Measurements from ENCODE around the gene ALKBH5. TPM values are rescaled to one million over a fixed set of nuclear protein-coding genes. Genes with fewer than 3 reads are reported as not detected.

Gene ALKBH5
- total and polyA plus RNA-seq, 2 of the 8 experiments (the other 6 are each of a cell fraction or from before 2014, with no cell fraction given): 63.7 to 86.4 TPM

DNA sequence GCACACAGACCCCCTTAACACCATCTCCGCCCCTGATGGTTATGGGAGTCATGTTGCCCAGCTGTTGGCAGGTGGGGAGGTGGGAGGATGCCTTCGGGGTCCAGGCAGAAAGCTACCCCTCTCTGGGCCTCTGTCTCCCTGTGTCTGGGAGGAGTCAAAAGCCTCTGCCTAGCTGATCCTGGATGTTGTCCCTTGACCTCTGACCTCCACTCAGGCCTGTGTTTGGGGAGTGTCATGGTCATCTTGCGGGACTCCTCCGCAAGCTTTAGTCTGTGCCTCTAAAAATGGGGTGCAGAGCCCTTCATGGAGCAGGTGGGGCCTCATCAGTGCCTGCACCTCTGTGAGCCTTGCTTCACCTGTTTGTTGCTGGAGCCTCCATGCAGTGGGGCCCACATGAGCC is 45.6 kb downstream of the ALKBH5 start (continued):
- TF ChIP-seq GTF2F1 (IDR thresholded peaks at IDR 0.05; ENCODE audit: borderline replicate concordance, low read depth, low read length): no peak
- no peak for TF ChIP-seq PHF8 (conservative IDR thresholded peaks at IDR 0.05; ENCODE audit: low read depth, low read length)
- TF ChIP-seq, protein P1, sequence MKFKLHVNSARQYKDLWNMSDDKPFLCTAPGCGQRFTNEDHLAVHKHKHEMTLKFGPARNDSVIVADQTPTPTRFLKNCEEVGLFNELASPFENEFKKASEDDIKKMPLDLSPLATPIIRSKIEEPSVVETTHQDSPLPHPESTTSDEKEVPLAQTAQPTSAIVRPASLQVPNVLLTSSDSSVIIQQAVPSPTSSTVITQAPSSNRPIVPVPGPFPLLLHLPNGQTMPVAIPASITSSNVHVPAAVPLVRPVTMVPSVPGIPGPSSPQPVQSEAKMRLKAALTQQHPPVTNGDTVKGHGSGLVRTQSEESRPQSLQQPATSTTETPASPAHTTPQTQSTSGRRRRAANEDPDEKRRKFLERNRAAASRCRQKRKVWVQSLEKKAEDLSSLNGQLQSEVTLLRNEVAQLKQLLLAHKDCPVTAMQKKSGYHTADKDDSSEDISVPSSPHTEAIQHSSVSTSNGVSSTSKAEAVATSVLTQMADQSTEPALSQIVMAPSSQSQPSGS (IDR thresholded peaks at IDR 0.05; ENCODE audit: low read length): no peak
- no peak for TF ChIP-seq BRCA1 (IDR thresholded peaks at IDR 0.05; ENCODE audit: low read depth, low read length)
- TF ChIP-seq SRF (IDR thresholded peaks at IDR 0.05; ENCODE audit: low read depth, low read length): no peak
- no peak for TF ChIP-seq POLR2AphosphoS5 (IDR thresholded peaks at IDR 0.05; ENCODE audit: low read depth, low read length)
